Measurements from ENCODE around the gene TBC1D16.

DNA sequence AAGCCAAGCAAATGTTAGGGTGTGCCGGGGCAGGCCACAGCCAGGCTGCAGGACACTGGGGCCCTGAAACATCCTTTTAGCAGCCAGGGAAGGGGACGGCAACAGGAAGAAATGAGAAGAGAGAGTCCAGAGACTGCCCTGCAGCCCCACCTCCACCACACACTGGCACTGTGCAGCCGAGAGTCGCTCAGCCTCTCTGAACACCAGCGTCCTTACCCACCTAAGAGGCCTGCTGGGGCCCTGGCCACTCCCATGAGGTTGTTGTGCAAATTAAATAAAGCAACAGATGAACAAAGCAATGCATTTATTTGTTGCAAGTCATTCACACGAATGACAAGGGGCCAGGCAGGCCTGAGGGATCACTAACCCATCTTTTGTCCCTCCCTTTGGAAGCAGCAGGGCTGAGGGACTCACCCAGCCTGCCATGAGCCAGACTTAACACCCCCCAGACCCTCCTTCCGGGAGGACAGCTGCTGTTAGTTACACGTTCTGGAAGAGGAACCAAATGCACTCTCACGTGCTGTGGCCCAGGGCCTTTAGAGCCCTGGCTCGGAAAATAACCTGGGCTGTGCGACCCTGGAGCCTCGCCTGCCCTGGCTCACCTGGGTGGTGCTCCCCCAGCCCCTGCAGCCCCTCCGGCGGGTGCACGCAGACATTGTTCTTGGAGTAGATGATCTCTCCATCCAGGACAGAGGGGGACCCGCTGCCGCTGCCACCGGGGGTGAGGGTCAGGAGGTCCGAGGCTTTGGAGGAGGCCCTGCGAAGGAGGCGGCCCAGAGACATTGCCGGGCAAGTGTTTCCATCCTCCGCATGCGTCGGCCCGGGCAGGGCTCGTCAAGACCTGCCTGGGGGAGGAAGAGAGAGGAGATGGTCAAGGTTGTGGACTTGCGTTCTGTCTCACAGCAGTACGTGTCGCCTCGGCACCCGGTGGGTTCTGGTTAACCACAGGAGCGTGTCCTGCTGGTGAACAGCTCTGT, 22.6 kb downstream of the TBC1D16 start:
- TF ChIP-seq, protein P1, sequence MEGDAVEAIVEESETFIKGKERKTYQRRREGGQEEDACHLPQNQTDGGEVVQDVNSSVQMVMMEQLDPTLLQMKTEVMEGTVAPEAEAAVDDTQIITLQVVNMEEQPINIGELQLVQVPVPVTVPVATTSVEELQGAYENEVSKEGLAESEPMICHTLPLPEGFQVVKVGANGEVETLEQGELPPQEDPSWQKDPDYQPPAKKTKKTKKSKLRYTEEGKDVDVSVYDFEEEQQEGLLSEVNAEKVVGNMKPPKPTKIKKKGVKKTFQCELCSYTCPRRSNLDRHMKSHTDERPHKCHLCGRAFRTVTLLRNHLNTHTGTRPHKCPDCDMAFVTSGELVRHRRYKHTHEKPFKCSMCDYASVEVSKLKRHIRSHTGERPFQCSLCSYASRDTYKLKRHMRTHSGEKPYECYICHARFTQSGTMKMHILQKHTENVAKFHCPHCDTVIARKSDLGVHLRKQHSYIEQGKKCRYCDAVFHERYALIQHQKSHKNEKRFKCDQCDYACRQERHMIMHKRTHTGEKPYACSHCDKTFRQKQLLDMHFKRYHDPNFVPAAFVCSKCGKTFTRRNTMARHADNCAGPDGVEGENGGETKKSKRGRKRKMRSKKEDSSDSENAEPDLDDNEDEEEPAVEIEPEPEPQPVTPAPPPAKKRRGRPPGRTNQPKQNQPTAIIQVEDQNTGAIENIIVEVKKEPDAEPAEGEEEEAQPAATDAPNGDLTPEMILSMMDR (IDR thresholded peaks at IDR 0.05) = no peak
- TF ChIP-seq EZH2 (IDR thresholded peaks at IDR 0.05; ENCODE audit: borderline replicate concordance, insufficient read depth, low read depth, low read length, poor library complexity, severe bottlenecking) = no peak

Data from B cell (primary cell).